Tongue (tissue), 2 donors: ENCODE data around the gene HS3ST3A1. TPM values are rescaled to one million over a fixed set of nuclear protein-coding genes. Genes with fewer than 3 reads are reported as not detected.
"Not testable (repeated sequence)": the region's sequence is repeated elsewhere in the genome, so short reads cannot be mapped to it uniquely, and the experiment has no call there.

Experiments used
- DNase-seq: peaks from one replicate; pipeline ENCODE4 v3.0.0-alpha.2; 2015
- total RNA-seq: library from RNA; depleted of rRNA; stranded (reverse); fragments of >200 nt; gene quantifications from one replicate; pipeline ENCODE4 v1.2.3, GENCODE V29; 2014

Gene HS3ST3A1
- total RNA-seq, 1 donor from 2014 or later: not detected

GRCh38 chr17:13538841-13539411, 62.8 kb downstream of the HS3ST3A1 start:
- DNase-seq: no peak

- no peak for DNase-seq
These were observed 63.7 kb downstream of the HS3ST3A1 start for GRCh38 chr17:13537871-13538643.

- DNase-seq: no peak
These were observed 64.5 kb downstream of the HS3ST3A1 start for GRCh38 chr17:13537167-13537731.

GRCh38 chr17:13534946-13535345, 66.8 kb downstream of the HS3ST3A1 start:
- DNase-seq: no peak

- DNase-seq: no peak
These were observed 70.0 kb downstream of the HS3ST3A1 start for GRCh38 chr17:13531721-13532120.

GRCh38 chr17:13525876-13526275, 75.9 kb downstream of the HS3ST3A1 start:
- no peak for DNase-seq

- DNase-seq: no peak
These were observed 78.6 kb downstream of the HS3ST3A1 start for GRCh38 chr17:13523164-13523563.

GRCh38 chr17:13522749-13523148, 79.0 kb downstream of the HS3ST3A1 start:
- DNase-seq: no peak

- no peak for DNase-seq
These were observed 79.9 kb downstream of the HS3ST3A1 start for GRCh38 chr17:13521784-13522183.

- DNase-seq: no peak
These were observed 80.7 kb downstream of the HS3ST3A1 start for GRCh38 chr17:13520899-13521572.

- no peak for DNase-seq
These were observed 83.3 kb downstream of the HS3ST3A1 start for GRCh38 chr17:13518261-13519000.

GRCh38 chr17:13513039-13513405, 88.7 kb downstream of the HS3ST3A1 start:
- peak; percentile 58 for DNase-seq

GRCh38 chr17:13510062-13510461, 91.7 kb downstream of the HS3ST3A1 start:
- DNase-seq: peak; percentile 37

- DNase-seq: peak; percentile 45
These were observed 92.2 kb downstream of the HS3ST3A1 start for GRCh38 chr17:13509527-13509926.

- no peak for DNase-seq
These were observed 92.8 kb downstream of the HS3ST3A1 start for GRCh38 chr17:13508896-13509295.

GRCh38 chr17:13503526-13503925, 98.2 kb downstream of the HS3ST3A1 start:
- no peak for DNase-seq

- no peak for DNase-seq
These were observed 99.5 kb downstream of the HS3ST3A1 start for GRCh38 chr17:13502263-13502662.

- DNase-seq: no peak
These were observed 100.8 kb downstream of the HS3ST3A1 start for GRCh38 chr17:13500947-13501346.

- DNase-seq: no peak
These were observed 103.5 kb downstream of the HS3ST3A1 start for GRCh38 chr17:13498184-13498583.

- DNase-seq: not testable (repeated sequence)
These were observed 105.1 kb downstream of the HS3ST3A1 start for GRCh38 chr17:13496553-13497056.

- no peak for DNase-seq
These were observed 106.3 kb downstream of the HS3ST3A1 start for GRCh38 chr17:13495423-13495822.

- DNase-seq: no peak
These were observed 109.0 kb downstream of the HS3ST3A1 start for GRCh38 chr17:13492737-13493122.
